Erythroblast (primary cell): Measurements from ENCODE around the gene RCN2.

ENCODE experiments used
- GATA1 ChIP-seq: IDR thresholded peaks from 2 replicates; pipeline ENCODE4 v1.6.1; 2011; ENCODE audit warnings: low read depth, mild to moderate bottlenecking, control low read depth, low read length, moderate library complexity
- POLR2A ChIP-seq: IDR thresholded peaks from 2 replicates; pipeline ENCODE4 v1.6.1; 2011; ENCODE audit warnings: mild to moderate bottlenecking, low read length

- TF ChIP-seq POLR2A (no peak), GATA1 (no peak)
Observed at GRCh38 chr15:76994001-76994400, 62.5 kb downstream of the RCN2 start.
